ENCODE measurements around the gene ATOH8.

ATOH8 gene

DNA sequence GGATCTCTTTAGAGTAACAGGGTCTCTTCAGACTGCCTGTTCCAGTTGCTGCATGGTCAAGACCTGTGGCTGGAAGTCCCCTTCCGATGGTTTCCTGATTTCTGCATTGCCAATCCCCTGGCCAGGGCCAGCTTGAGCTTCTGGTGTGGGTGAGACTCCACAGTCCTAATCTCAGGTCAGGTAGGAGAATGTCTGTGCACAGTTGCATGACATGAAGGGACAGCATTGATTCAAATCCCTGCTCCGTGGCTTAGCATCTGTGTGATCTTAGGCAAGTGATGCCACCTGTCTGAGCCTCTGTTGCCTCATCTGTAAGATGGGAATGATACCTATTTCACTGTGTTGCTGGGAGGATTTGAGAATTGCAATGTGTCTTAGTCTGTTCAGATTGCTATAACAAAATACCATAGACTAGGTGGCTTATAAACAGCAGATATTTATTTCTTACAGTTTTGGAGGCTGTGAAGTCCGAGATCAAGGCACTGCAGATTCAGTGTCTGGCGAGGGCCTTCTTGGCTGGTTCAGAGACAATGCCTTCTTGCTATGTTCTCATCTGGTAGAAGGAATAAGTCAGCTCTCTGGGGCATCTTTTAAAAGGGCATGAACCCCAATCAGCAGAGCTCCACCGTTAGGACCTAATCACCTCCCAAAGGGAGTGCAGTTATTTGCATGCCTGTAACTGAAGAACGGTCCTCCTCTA, 66.2 kb downstream of the ATOH8 start:
- no peak for TF ChIP-seq EP300 (IDR thresholded peaks at IDR 0.05; ENCODE audit: borderline replicate concordance)
- no peak for TF ChIP-seq RAD21 (IDR thresholded peaks at IDR 0.05; ENCODE audit: low read depth)
- no peak for TF ChIP-seq FOXM1 (IDR thresholded peaks at IDR 0.05; ENCODE audit: borderline replicate concordance, low read depth)
- TF ChIP-seq CREB1 (IDR thresholded peaks at IDR 0.05; ENCODE audit: low read depth) = no peak
- TF ChIP-seq, protein P1, sequence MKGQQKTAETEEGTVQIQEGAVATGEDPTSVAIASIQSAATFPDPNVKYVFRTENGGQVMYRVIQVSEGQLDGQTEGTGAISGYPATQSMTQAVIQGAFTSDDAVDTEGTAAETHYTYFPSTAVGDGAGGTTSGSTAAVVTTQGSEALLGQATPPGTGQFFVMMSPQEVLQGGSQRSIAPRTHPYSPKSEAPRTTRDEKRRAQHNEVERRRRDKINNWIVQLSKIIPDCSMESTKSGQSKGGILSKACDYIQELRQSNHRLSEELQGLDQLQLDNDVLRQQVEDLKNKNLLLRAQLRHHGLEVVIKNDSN (IDR thresholded peaks at IDR 0.05) = no peak
- TF ChIP-seq NFIC (IDR thresholded peaks at IDR 0.05) = no peak
- no peak for TF ChIP-seq TAF1 (IDR thresholded peaks at IDR 0.05; ENCODE audit: low read depth)
- TF ChIP-seq CEBPB (IDR thresholded peaks at IDR 0.05) = no peak
- no peak for TF ChIP-seq TEAD4 (IDR thresholded peaks at IDR 0.05)
- TF ChIP-seq EGR1 (IDR thresholded peaks at IDR 0.05) = no peak
- TF ChIP-seq ZBTB7A (IDR thresholded peaks at IDR 0.05; ENCODE audit: low read depth) = no peak
- TF ChIP-seq, protein P2, sequence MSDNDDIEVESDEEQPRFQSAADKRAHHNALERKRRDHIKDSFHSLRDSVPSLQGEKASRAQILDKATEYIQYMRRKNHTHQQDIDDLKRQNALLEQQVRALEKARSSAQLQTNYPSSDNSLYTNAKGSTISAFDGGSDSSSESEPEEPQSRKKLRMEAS (IDR thresholded peaks at IDR 0.05) = no peak
- TF ChIP-seq YY1 (IDR thresholded peaks at IDR 0.05; ENCODE audit: low read depth) = no peak
- no peak for TF ChIP-seq REST (IDR thresholded peaks at IDR 0.05; ENCODE audit: low read depth)

DNA sequence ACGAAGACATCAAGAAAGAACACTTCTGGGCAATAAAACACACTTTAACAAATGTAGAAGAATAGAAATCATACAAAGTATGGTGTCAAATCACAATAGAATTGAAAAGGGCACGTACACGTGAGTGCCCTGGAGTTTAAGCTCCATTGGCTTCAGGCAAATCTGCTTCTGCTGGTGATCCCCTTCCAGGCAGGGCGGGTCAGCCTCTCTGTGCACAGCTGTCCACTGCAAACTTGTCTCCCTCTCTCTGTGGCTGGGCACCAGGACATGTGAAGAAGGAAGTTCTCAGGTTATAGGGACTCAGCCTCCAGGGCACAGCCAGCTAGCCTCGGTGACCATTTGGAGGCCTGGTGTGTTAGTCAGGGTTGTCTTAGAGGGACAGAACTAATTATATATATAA, 69.0 kb downstream of the ATOH8 start:
- TF ChIP-seq FOXM1 (IDR thresholded peaks at IDR 0.05; ENCODE audit: borderline replicate concordance, low read depth) = no peak
- TF ChIP-seq, protein P1 (IDR thresholded peaks at IDR 0.05) = no peak
- TF ChIP-seq REST (IDR thresholded peaks at IDR 0.05; ENCODE audit: low read depth) = no peak
- no peak for TF ChIP-seq RAD21 (IDR thresholded peaks at IDR 0.05; ENCODE audit: low read depth)
- TF ChIP-seq, protein P2 (IDR thresholded peaks at IDR 0.05) = no peak
- no peak for TF ChIP-seq EGR1 (IDR thresholded peaks at IDR 0.05)
- TF ChIP-seq TAF1 (IDR thresholded peaks at IDR 0.05; ENCODE audit: low read depth) = no peak
- no peak for TF ChIP-seq CREB1 (IDR thresholded peaks at IDR 0.05; ENCODE audit: low read depth)
- TF ChIP-seq CEBPB (IDR thresholded peaks at IDR 0.05) = no peak
- TF ChIP-seq NFIC (IDR thresholded peaks at IDR 0.05) = no peak
- TF ChIP-seq TEAD4 (IDR thresholded peaks at IDR 0.05) = no peak
- no peak for TF ChIP-seq TCF12 (IDR thresholded peaks at IDR 0.05; ENCODE audit: low read depth)
- no peak for TF ChIP-seq YY1 (IDR thresholded peaks at IDR 0.05; ENCODE audit: low read depth)
- TF ChIP-seq ZBTB7A (IDR thresholded peaks at IDR 0.05; ENCODE audit: low read depth) = no peak
- TF ChIP-seq EP300 (IDR thresholded peaks at IDR 0.05; ENCODE audit: borderline replicate concordance) = no peak

- TF ChIP-seq EGR1 (IDR thresholded peaks at IDR 0.05) (no peak), NFIC (IDR thresholded peaks at IDR 0.05) (no peak), EP300 (IDR thresholded peaks at IDR 0.05; ENCODE audit: borderline replicate concordance) (no peak), ZBTB7A (IDR thresholded peaks at IDR 0.05; ENCODE audit: low read depth) (no peak), YY1 (IDR thresholded peaks at IDR 0.05; ENCODE audit: low read depth) (no peak), RAD21 (IDR thresholded peaks at IDR 0.05; ENCODE audit: low read depth) (no peak), CEBPB (IDR thresholded peaks at IDR 0.05) (no peak), CREB1 (IDR thresholded peaks at IDR 0.05; ENCODE audit: low read depth) (no peak), TCF12 (IDR thresholded peaks at IDR 0.05; ENCODE audit: low read depth) (no peak), REST (IDR thresholded peaks at IDR 0.05; ENCODE audit: low read depth) (no peak), TAF1 (IDR thresholded peaks at IDR 0.05; ENCODE audit: low read depth) (no peak), FOXM1 (IDR thresholded peaks at IDR 0.05; ENCODE audit: borderline replicate concordance, low read depth) (no peak), TEAD4 (IDR thresholded peaks at IDR 0.05) (no peak)
- TF ChIP-seq, protein P1 (IDR thresholded peaks at IDR 0.05) = no peak
- TF ChIP-seq, protein P2 (IDR thresholded peaks at IDR 0.05) = no peak
Measured at GRCh38 chr2:85823951-85824350, 70.2 kb downstream of the ATOH8 start.

Data from Ishikawa (cell line).